SK-N-SH treated with all-trans-retinoic acid at 6 μM for 48 hours (cell line): ENCODE results near the gene KIF6.
A peak's percentile ranks its signal among the peaks of the same experiment; 100 is the strongest.

Source experiments
- ATAC-seq: fragments of 200-7000 bp; cut with Tn5 transposase; 3 replicates; pipeline ENCODE4 v1.9.1; 2020; ENCODE audit warnings: mild to moderate bottlenecking, moderate library complexity
- ARNTL ChIP-seq: fragments of 450-650 bp; formaldehyde crosslinking; IDR thresholded peaks from 2 replicates; pipeline ENCODE4 v1.5.0; 2020; ENCODE audit warnings: low read depth, mild to moderate bottlenecking, moderate library complexity, borderline replicate concordance
- BACH2 ChIP-seq: fragments of 250-450 bp; sonication (Bioruptor Pico); IDR thresholded peaks from 2 replicates; pipeline ENCODE4 v1.9.0; 2021; ENCODE audit warnings: mild to moderate bottlenecking, borderline replicate concordance
- CSDC2 ChIP-seq: fragments of 250-450 bp; sonication (Bioruptor Pico); IDR thresholded peaks from 2 replicates; pipeline ENCODE4 v1.5.0; 2020; ENCODE audit warnings: mild to moderate bottlenecking, moderate library complexity
- ESRRG ChIP-seq: fragments of 250-450 bp; sonication (Bioruptor Pico); IDR thresholded peaks from 2 replicates; pipeline ENCODE4 v1.6.1; 2021; ENCODE audit warnings: mild to moderate bottlenecking
- GLIS3 ChIP-seq: fragments of 250-450 bp; sonication (Bioruptor Pico); IDR thresholded peaks from 2 replicates; pipeline ENCODE4 v1.5.0; 2020; ENCODE audit warnings: mild to moderate bottlenecking, moderate library complexity
- ISL1 ChIP-seq: fragments of 250-450 bp; sonication (Bioruptor Pico); IDR thresholded peaks from 2 replicates; pipeline ENCODE4 v2.1.2; 2022; ENCODE audit warnings: mild to moderate bottlenecking, moderate library complexity
- OSR1 ChIP-seq: fragments of 250-450 bp; sonication (Bioruptor Pico); IDR thresholded peaks from 2 replicates; pipeline ENCODE4 v1.8.0; 2022; ENCODE audit warnings: moderate library complexity, mild to moderate bottlenecking, inconsistent platforms
- PATZ1 ChIP-seq: fragments of 250-450 bp; sonication (Bioruptor Pico); IDR thresholded peaks from 2 replicates; pipeline ENCODE4 v1.8.0; 2020; ENCODE audit warnings: mild to moderate bottlenecking, moderate library complexity, borderline replicate concordance
- PPARA ChIP-seq: fragments of 250-450 bp; sonication (Bioruptor Pico); IDR thresholded peaks from 2 replicates; pipeline ENCODE4 v1.5.0; 2020; ENCODE audit warnings: mild to moderate bottlenecking, borderline replicate concordance
- RARB ChIP-seq: fragments of 250-450 bp; sonication (Bioruptor Pico); IDR thresholded peaks from 2 replicates; pipeline ENCODE4 v1.8.0; 2021; ENCODE audit warnings: mild to moderate bottlenecking, moderate library complexity
- SNAI2 ChIP-seq: fragments of 250-450 bp; sonication (Bioruptor Pico); IDR thresholded peaks from 2 replicates; pipeline ENCODE4 v1.5.0; 2020; ENCODE audit warnings: mild to moderate bottlenecking, moderate library complexity
- TCF4 ChIP-seq: fragments of 250-450 bp; sonication (Bioruptor Pico); IDR thresholded peaks from 2 replicates; pipeline ENCODE4 v1.8.0; 2021; ENCODE audit warnings: mild to moderate bottlenecking, moderate library complexity, borderline replicate concordance
- TOX ChIP-seq: fragments of 250-450 bp; sonication (Bioruptor Pico); IDR thresholded peaks from 2 replicates; pipeline ENCODE4 v1.8.0; 2021; ENCODE audit warnings: mild to moderate bottlenecking, moderate library complexity, borderline replicate concordance
- ZC3H10 ChIP-seq: fragments of 250-450 bp; sonication (Bioruptor Pico); IDR thresholded peaks from 2 replicates; pipeline ENCODE4 v1.5.1; 2021; ENCODE audit warnings: mild to moderate bottlenecking, moderate library complexity
- ZFP3 ChIP-seq: fragments of 250-450 bp; sonication (Bioruptor Pico); IDR thresholded peaks from 2 replicates; pipeline ENCODE4 v1.5.0; 2020; ENCODE audit warnings: mild to moderate bottlenecking, moderate library complexity
- ZFP30 ChIP-seq: fragments of 450-650 bp; formaldehyde crosslinking; IDR thresholded peaks from 2 replicates; pipeline ENCODE4 v1.5.0; 2022; ENCODE audit warnings: mild to moderate bottlenecking, moderate library complexity
- ZNF565 ChIP-seq: fragments of 450-650 bp; formaldehyde crosslinking; conservative IDR thresholded peaks from 2 replicates; pipeline ENCODE4 v1.5.0; 2020; ENCODE audit warnings: low read depth, mild to moderate bottlenecking, moderate library complexity
- TF ChIP-seq, protein P1 (sequence below): fragments of 250-450 bp; sonication (Bioruptor Pico); IDR thresholded peaks from 2 replicates; pipeline ENCODE4 v1.5.1; 2020; ENCODE audit warnings: low read depth, mild to moderate bottlenecking, moderate library complexity
- TF ChIP-seq, protein P2 (sequence below): fragments of 250-450 bp; sonication (Bioruptor Pico); IDR thresholded peaks from 2 replicates; pipeline ENCODE4 v1.5.1; 2021; ENCODE audit warnings: mild to moderate bottlenecking, moderate library complexity
- TF ChIP-seq, protein P3 (sequence below): fragments of 250-450 bp; sonication (Bioruptor Pico); IDR thresholded peaks from 2 replicates; pipeline ENCODE4 v1.5.0; 2020; ENCODE audit warnings: mild to moderate bottlenecking, moderate library complexity

KIF6 gene

GRCh38 chr6:39361657-39362486 is 363.3 kb downstream of the KIF6 start:
- ATAC-seq = peak; percentile 95
- TF ChIP-seq ZFP30 (CRISPR knock-in tag) = no peak
- no peak for TF ChIP-seq PPARA
- TF ChIP-seq TOX = no peak
- TF ChIP-seq SNAI2 (CRISPR knock-in tag) = no peak
- no peak for TF ChIP-seq BACH2 (CRISPR knock-in tag)

DNA sequence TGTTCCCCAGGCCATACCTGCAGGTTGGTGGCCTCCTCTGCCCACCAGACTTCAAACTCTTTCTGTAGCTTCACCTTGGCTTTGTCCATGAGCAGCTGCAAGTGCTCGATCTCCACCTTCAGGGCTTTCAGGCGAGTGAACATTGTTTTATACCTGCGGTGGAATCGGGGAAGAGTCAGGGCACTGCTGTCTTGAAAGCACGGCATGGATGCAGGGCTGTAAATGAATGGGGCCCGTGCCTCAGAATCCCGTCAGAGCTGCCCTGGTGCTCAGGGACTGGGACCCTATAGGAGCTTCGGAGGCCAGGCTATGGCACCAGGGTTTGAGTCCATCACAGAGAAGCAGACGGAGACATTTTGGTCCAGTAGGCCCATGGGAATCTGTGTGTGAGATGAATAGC is 364.8 kb downstream of the KIF6 start:
- ATAC-seq = no peak
- TF ChIP-seq SNAI2 (CRISPR knock-in tag) (no peak), ZNF565 (CRISPR knock-in tag) (no peak), ZFP30 (CRISPR knock-in tag) (no peak), ARNTL (CRISPR knock-in tag) (no peak)
- TF ChIP-seq, all 23 proteins: peak for 0

- TF ChIP-seq ISL1 (CRISPR knock-in tag) (no peak), TOX (no peak), ZNF565 (CRISPR knock-in tag) (no peak), GLIS3 (CRISPR knock-in tag) (no peak), TCF4 (no peak), ZFP3 (no peak), OSR1 (no peak), SNAI2 (CRISPR knock-in tag) (no peak), ESRRG (CRISPR knock-in tag) (no peak), ZFP30 (CRISPR knock-in tag) (no peak), ARNTL (CRISPR knock-in tag) (no peak), PATZ1 (CRISPR knock-in tag) (no peak), RARB (CRISPR knock-in tag) (no peak), ZC3H10 (no peak), CSDC2 (CRISPR knock-in tag) (no peak), PPARA (no peak)
- TF ChIP-seq, protein P1, sequence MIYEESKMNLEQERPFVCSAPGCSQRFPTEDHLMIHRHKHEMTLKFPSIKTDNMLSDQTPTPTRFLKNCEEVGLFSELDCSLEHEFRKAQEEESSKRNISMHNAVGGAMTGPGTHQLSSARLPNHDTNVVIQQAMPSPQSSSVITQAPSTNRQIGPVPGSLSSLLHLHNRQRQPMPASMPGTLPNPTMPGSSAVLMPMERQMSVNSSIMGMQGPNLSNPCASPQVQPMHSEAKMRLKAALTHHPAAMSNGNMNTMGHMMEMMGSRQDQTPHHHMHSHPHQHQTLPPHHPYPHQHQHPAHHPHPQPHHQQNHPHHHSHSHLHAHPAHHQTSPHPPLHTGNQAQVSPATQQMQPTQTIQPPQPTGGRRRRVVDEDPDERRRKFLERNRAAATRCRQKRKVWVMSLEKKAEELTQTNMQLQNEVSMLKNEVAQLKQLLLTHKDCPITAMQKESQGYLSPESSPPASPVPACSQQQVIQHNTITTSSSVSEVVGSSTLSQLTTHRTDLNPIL (CRISPR knock-in tag) = no peak
- TF ChIP-seq, protein P2, sequence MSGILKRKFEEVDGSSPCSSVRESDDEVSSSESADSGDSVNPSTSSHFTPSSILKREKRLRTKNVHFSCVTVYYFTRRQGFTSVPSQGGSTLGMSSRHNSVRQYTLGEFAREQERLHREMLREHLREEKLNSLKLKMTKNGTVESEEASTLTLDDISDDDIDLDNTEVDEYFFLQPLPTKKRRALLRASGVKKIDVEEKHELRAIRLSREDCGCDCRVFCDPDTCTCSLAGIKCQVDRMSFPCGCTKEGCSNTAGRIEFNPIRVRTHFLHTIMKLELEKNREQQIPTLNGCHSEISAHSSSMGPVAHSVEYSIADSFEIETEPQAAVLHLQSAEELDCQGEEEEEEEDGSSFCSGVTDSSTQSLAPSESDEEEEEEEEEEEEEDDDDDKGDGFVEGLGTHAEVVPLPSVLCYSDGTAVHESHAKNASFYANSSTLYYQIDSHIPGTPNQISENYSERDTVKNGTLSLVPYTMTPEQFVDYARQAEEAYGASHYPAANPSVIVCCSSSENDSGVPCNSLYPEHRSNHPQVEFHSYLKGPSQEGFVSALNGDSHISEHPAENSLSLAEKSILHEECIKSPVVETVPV (CRISPR knock-in tag) = no peak
- TF ChIP-seq, protein P3, sequence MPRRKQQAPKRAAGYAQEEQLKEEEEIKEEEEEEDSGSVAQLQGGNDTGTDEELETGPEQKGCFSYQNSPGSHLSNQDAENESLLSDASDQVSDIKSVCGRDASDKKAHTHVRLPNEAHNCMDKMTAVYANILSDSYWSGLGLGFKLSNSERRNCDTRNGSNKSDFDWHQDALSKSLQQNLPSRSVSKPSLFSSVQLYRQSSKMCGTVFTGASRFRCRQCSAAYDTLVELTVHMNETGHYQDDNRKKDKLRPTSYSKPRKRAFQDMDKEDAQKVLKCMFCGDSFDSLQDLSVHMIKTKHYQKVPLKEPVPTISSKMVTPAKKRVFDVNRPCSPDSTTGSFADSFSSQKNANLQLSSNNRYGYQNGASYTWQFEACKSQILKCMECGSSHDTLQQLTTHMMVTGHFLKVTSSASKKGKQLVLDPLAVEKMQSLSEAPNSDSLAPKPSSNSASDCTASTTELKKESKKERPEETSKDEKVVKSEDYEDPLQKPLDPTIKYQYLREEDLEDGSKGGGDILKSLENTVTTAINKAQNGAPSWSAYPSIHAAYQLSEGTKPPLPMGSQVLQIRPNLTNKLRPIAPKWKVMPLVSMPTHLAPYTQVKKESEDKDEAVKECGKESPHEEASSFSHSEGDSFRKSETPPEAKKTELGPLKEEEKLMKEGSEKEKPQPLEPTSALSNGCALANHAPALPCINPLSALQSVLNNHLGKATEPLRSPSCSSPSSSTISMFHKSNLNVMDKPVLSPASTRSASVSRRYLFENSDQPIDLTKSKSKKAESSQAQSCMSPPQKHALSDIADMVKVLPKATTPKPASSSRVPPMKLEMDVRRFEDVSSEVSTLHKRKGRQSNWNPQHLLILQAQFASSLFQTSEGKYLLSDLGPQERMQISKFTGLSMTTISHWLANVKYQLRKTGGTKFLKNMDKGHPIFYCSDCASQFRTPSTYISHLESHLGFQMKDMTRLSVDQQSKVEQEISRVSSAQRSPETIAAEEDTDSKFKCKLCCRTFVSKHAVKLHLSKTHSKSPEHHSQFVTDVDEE (CRISPR knock-in tag) = no peak
- TF ChIP-seq, all 23 proteins: peak for 0
- no peak for ATAC-seq
Measured at GRCh38 chr6:39357998-39358686, 367.1 kb downstream of the KIF6 start.
